ENCODE data around the gene PLEKHG3.

DNA sequence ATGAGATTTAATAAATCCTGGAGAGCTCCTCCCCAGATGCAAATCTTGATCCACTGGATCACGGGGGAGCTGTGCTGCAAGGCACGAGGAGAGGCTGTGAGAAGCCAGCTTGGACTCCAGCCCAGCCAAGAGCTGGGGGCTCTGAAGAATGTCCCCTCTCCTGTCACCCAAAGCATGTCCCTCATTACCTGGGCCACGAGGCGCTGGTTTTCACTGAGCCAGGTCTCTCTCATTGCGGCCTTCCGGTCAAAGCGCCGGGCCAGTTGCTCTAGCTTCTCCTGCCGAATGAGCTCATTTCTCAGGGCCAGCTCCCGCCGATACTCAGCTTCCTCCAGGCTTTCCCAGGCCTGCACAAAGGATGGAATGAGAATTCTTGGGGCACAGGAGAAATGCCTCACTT, 92.1 kb downstream of the PLEKHG3 start:
- TF ChIP-seq, protein P1, sequence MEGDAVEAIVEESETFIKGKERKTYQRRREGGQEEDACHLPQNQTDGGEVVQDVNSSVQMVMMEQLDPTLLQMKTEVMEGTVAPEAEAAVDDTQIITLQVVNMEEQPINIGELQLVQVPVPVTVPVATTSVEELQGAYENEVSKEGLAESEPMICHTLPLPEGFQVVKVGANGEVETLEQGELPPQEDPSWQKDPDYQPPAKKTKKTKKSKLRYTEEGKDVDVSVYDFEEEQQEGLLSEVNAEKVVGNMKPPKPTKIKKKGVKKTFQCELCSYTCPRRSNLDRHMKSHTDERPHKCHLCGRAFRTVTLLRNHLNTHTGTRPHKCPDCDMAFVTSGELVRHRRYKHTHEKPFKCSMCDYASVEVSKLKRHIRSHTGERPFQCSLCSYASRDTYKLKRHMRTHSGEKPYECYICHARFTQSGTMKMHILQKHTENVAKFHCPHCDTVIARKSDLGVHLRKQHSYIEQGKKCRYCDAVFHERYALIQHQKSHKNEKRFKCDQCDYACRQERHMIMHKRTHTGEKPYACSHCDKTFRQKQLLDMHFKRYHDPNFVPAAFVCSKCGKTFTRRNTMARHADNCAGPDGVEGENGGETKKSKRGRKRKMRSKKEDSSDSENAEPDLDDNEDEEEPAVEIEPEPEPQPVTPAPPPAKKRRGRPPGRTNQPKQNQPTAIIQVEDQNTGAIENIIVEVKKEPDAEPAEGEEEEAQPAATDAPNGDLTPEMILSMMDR (IDR thresholded peaks at IDR 0.05) = no peak
- no peak for TF ChIP-seq POLR2A (IDR thresholded peaks at IDR 0.05)
